HCT116 (cell line): ENCODE results near the gene HINT1. TPM values are rescaled to one million over a fixed set of nuclear protein-coding genes. Genes with fewer than 3 reads are reported as not detected.

Experiments used
- ATAC-seq: fragments of 200-7000 bp; cut with Tn5 transposase; 2 replicates; pipeline ENCODE4 v1.9.1; 2020; ENCODE audit warnings: mild to moderate bottlenecking, moderate library complexity
- BruUV-seq: library from RNA; stranded (reverse); fragments of 400-500 nt; replicated peaks from 2 replicates; lab custom pipeline; 2021; lab: Mats Ljungman, UMichigan
- CTCF ChIA-PET: fragments of 300-600 bp; sonication (Branson Sonifier 250); formaldehyde crosslinking; loops from one replicate; lab custom pipeline; 2021; ENCODE audit warnings: antibody characterized with exemption; lab: Charles Lee
- POLR2A ChIA-PET: fragments of 300-600, 350-600 bp; sonication (Branson Sonifier 250); formaldehyde crosslinking; loops from one replicate; lab custom pipeline; 2021; ENCODE audit warnings: antibody characterized with exemption; lab: Charles Lee
- RAD21 ChIA-PET, 2 experiments: fragments of 300-600 bp; sonication (Branson Sonifier 250); formaldehyde crosslinking; loops; one replicate each; lab custom pipeline; 2023; ENCODE audit warnings: low total read pairs in 2 of 2; ENCODE audit not compliant: uncharacterized antibody in 2 of 2, unreplicated experiment in 2 of 2, low non-redundant PET in 1 of 2; lab: Charles Lee
- DNase-seq: peaks from one replicate; pipeline ENCODE4 v3.0.0-alpha.2; 2010; ENCODE audit warnings: low read depth, low spot score
- H2AFZ ChIP-seq: fragments of 200-600 bp; shearing (Covaris generic), sonication (generic); 2 replicates; pipeline ENCODE4 v1.6.1; 2017; ENCODE audit warnings: low read depth, mixed run types, mixed read lengths, antibody characterized with exemption, low read length; ENCODE audit not compliant: poor library complexity, severe bottlenecking
- H3K27ac ChIP-seq: 2 replicates; pipeline ENCODE4 v1.5.1; 2012; ENCODE audit warnings: low read depth, low read length
- H3K27me3 ChIP-seq: fragments of 200-600 bp; sonication (generic); 2 replicates; pipeline ENCODE4 v1.6.1; 2016; ENCODE audit warnings: mixed run types, low read length, mixed read lengths; ENCODE audit not compliant: insufficient read depth
- H3K36me3 ChIP-seq, 2 experiments: fragments of 200-500 bp in 1 of 2; fragments of 200-600 bp in 1 of 2; sonication (Bioruptor generic) in 1 of 2; sonication (generic) in 1 of 2; 2 replicates each; pipeline versions ENCODE4 v1.5.1 to v1.6.1; 2014 to 2016; ENCODE audit warnings: low read length in 2 of 2, inconsistent platforms in 1 of 2, mixed read lengths in 1 of 2, mixed run types in 1 of 2; ENCODE audit not compliant: insufficient read depth in 2 of 2, control insufficient read depth in 1 of 2
- H3K4me1 ChIP-seq, 2 experiments: fragments of 200-600 bp in 1 of 2; sonication (generic) in 1 of 2; 2 replicates each; pipeline versions ENCODE4 v1.5.1 to v1.6.1; 2012 to 2017; ENCODE audit warnings: low read length in 2 of 2, inconsistent platforms in 1 of 2, mild to moderate bottlenecking in 1 of 2, mixed read lengths in 1 of 2, mixed run types in 1 of 2, moderate library complexity in 1 of 2; ENCODE audit not compliant: insufficient read depth in 2 of 2, control insufficient read depth in 1 of 2
- H3K4me2 ChIP-seq: fragments of 200-600 bp; sonication (generic); 2 replicates; pipeline ENCODE4 v1.6.1; 2017; ENCODE audit warnings: mixed run types, low read length, mixed read lengths
- H3K4me3 ChIP-seq, 2 experiments: fragments of 200-600 bp in 1 of 2; sonication (generic) in 1 of 2; replicated peaks in 1 of 2; 2 replicates each; pipeline ENCODE4 v1.5.1; 2011 to 2016; ENCODE audit warnings: low read length in 2 of 2, control low read depth in 1 of 2, low read depth in 1 of 2, mild to moderate bottlenecking in 1 of 2, mixed read lengths in 1 of 2, mixed run types in 1 of 2
- H3K79me2 ChIP-seq: fragments of 200-600 bp; sonication (generic); 2 replicates; pipeline ENCODE4 v1.6.1; 2017; ENCODE audit warnings: mild to moderate bottlenecking, mixed run types, low read length, moderate library complexity, mixed read lengths; ENCODE audit not compliant: insufficient read depth
- H3K9ac ChIP-seq: fragments of 200-600 bp; sonication (generic); 2 replicates; pipeline ENCODE4 v1.6.1; 2016; ENCODE audit warnings: low read length, mixed read lengths
- H3K9me2 ChIP-seq: fragments of 200-600 bp; sonication (generic), shearing (Covaris generic); 2 replicates; pipeline ENCODE4 v1.6.1; 2017; ENCODE audit warnings: mixed run types, mild to moderate bottlenecking, moderate library complexity; ENCODE audit not compliant: insufficient read depth
- H3K9me3 ChIP-seq, 2 experiments: fragments of 200-500 bp in 1 of 2; fragments of 200-600 bp in 1 of 2; sonication (Bioruptor generic) in 1 of 2; sonication (generic) in 1 of 2; 2 replicates each; pipeline ENCODE4 v1.6.1; 2014 to 2017; ENCODE audit warnings: low read length in 2 of 2, mixed read lengths in 2 of 2, inconsistent platforms in 1 of 2, low read depth in 1 of 2, mild to moderate bottlenecking in 1 of 2, mixed run types in 1 of 2, moderate library complexity in 1 of 2; ENCODE audit not compliant: control insufficient read depth in 1 of 2, insufficient read depth in 1 of 2
- H4K20me1 ChIP-seq: fragments of 200-600 bp; sonication (generic), shearing (Covaris generic); 2 replicates; pipeline ENCODE4 v1.6.1; 2017; ENCODE audit warnings: mixed run types, mild to moderate bottlenecking, moderate library complexity; ENCODE audit not compliant: insufficient read depth
- CEBPB ChIP-seq: IDR thresholded peaks from 2 replicates; pipeline ENCODE4 v1.6.1; 2012; ENCODE audit warnings: low read depth
- EGR1 ChIP-seq: IDR thresholded peaks from 2 replicates; pipeline ENCODE4 v1.6.1; 2012; ENCODE audit warnings: low read depth
- ELF1 ChIP-seq: IDR thresholded peaks from 2 replicates; pipeline ENCODE4 v1.6.1; 2012; ENCODE audit warnings: low read depth, borderline replicate concordance
- EZH2 ChIP-seq: fragments of 200-600 bp; sonication (generic); IDR thresholded peaks from 2 replicates; pipeline ENCODE4 v1.6.1; 2017; ENCODE audit warnings: antibody characterized with exemption, mixed run types
- FOSL1 ChIP-seq: IDR thresholded peaks from 2 replicates; pipeline ENCODE4 v1.6.1; 2012; ENCODE audit warnings: low read depth
- JUND ChIP-seq: IDR thresholded peaks from 2 replicates; pipeline ENCODE4 v1.6.1; 2012
- RAD21 ChIP-seq: IDR thresholded peaks from 2 replicates; pipeline ENCODE4 v1.6.1; 2012; ENCODE audit warnings: low read depth, mild to moderate bottlenecking
- SIN3A ChIP-seq: IDR thresholded peaks from 2 replicates; pipeline ENCODE4 v1.6.1; 2012; ENCODE audit warnings: low read depth
- SP1 ChIP-seq: IDR thresholded peaks from 2 replicates; pipeline ENCODE4 v1.6.1; 2012; ENCODE audit warnings: low read depth
- SRF ChIP-seq: IDR thresholded peaks from 2 replicates; pipeline ENCODE4 v1.6.1; 2012; ENCODE audit warnings: low read depth
- ZNF274 ChIP-seq: fragments of 200-500 bp; sonication (Bioruptor generic); IDR thresholded peaks from 2 replicates; pipeline ENCODE4 v1.6.1; 2014; ENCODE audit warnings: mild to moderate bottlenecking, low read depth, low read length, inconsistent platforms
- intact Hi-C: fragments of 100-400 bp; cut with micrococcal nuclease; formaldehyde crosslinking; loops from 2 replicates; pipeline ENCODE4 v1.10.0; 2022
- total RNA-seq: library from RNA; stranded (reverse); gene quantifications from one replicate; pipeline ENCODE4 v1.2.1, GENCODE V29; 2021; ENCODE audit not compliant: unreplicated experiment
- TF ChIP-seq, protein P1 (sequence below): IDR thresholded peaks from 2 replicates; pipeline ENCODE4 v1.6.1; 2012
- TF ChIP-seq, protein P2 (sequence below): IDR thresholded peaks from 2 replicates; pipeline ENCODE4 v1.6.1; 2012
- TF ChIP-seq, protein P3 (sequence below): IDR thresholded peaks from 2 replicates; pipeline ENCODE4 v1.6.1; 2011; ENCODE audit warnings: mild to moderate bottlenecking, low read length, moderate library complexity; ENCODE audit not compliant: insufficient replicate concordance; ENCODE audit errors: extremely low read depth

HINT1 gene
- total RNA-seq, 1 experiment from 2014 or later = 222 TPM

DNA sequence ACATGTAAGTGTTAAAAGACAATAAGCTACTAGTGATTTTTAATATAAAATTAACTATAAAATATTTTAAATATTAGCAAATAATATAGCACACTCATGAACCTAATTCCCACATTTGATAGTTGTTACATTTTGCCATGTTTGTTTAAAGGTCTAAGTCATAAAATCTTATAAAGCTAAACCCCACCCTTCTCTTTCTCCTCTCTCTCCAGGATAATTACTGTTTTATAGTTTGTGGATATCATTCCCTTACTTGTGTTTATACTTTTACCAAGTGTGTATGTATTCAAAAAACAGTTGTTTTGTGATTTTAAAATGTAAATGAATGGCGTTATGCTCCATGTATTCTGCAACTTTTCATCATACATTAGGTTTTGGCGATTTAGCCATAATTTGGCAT, 39.9 kb upstream of the HINT1 start (continued):
- TF ChIP-seq RAD21 (no peak), FOSL1 (no peak)
- TF ChIP-seq, protein P1, sequence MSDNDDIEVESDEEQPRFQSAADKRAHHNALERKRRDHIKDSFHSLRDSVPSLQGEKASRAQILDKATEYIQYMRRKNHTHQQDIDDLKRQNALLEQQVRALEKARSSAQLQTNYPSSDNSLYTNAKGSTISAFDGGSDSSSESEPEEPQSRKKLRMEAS = no peak
- TF ChIP-seq, protein P2, sequence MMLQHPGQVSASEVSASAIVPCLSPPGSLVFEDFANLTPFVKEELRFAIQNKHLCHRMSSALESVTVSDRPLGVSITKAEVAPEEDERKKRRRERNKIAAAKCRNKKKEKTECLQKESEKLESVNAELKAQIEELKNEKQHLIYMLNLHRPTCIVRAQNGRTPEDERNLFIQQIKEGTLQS = no peak
- TF ChIP-seq, all 23 proteins: peak for 0

DNA sequence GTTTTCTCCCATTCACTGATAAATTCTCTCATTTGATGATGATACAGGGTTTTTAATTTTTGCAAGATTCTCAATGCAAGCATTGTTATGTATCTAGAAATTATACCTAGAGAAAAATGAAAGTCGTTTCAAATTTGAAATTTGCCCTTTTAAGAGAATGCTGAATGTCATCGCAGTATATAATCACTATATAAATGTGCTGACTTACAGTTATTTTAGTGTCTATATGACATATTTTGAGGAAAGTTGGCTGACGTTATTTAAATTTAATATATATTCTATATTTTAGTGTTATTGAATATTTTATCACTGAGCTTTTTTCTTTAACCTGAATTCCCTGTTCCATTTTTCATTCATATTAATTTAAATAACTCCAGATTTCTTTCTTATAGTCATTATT, 35.5 kb upstream of the HINT1 start:
- H3K4me2 ChIP-seq = no peak overlapping the region
- H3K9me3 ChIP-seq = no peaks in the 10 kb centered on the region
- no peaks in the 10 kb centered on the region for H3K79me2 ChIP-seq
- H2AFZ ChIP-seq = no peak overlapping the region
- DNase-seq = no peak
- ATAC-seq = no peak
- no peak overlapping the region for H3K9ac ChIP-seq
- no peaks in the 10 kb centered on the region for H3K9me2 ChIP-seq
- ChIA-PET RAD21 (no interaction called here), CTCF (no interaction called here), POLR2A (no interaction called here)
- no peak overlapping the region for H3K27ac ChIP-seq
- TF ChIP-seq EGR1 (no peak), FOSL1 (no peak), SIN3A (no peak), RAD21 (no peak), SRF (no peak), EZH2 (no peak), SP1 (no peak), ELF1 (no peak), JUND (no peak), ZNF274 (no peak), CEBPB (no peak)
- TF ChIP-seq, protein P3, sequence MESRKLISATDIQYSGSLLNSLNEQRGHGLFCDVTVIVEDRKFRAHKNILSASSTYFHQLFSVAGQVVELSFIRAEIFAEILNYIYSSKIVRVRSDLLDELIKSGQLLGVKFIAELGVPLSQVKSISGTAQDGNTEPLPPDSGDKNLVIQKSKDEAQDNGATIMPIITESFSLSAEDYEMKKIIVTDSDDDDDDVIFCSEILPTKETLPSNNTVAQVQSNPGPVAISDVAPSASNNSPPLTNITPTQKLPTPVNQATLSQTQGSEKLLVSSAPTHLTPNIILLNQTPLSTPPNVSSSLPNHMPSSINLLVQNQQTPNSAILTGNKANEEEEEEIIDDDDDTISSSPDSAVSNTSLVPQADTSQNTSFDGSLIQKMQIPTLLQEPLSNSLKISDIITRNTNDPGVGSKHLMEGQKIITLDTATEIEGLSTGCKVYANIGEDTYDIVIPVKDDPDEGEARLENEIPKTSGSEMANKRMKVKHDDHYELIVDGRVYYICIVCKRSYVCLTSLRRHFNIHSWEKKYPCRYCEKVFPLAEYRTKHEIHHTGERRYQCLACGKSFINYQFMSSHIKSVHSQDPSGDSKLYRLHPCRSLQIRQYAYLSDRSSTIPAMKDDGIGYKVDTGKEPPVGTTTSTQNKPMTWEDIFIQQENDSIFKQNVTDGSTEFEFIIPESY = no peak
- BruUV-seq = no TSS peak
- H3K4me3 ChIP-seq = no peak overlapping the region
- no peaks in the 10 kb centered on the region for H3K27me3 ChIP-seq
- intact Hi-C loops = no loop called here
- no peaks in the 10 kb centered on the region for H4K20me1 ChIP-seq
- no peaks in the 10 kb centered on the region for H3K4me1 ChIP-seq
- H3K36me3 ChIP-seq = no peaks in the 10 kb centered on the region
